A549 treated with ZK216348 at 1 μM for 4 hours (cell line): Measurements from ENCODE around the gene GDF7. TPM values are rescaled to one million over a fixed set of nuclear protein-coding genes. Genes with fewer than 3 reads are reported as not detected.

Experiments
- total RNA-seq: library from RNA; stranded (reverse); fragments of 200-300 nt; extraction: Qiagen RNA extraction; gene quantifications from 5 replicates; pipeline ENCODE4 v1.2.3, GENCODE V29; 2022; ENCODE audit warnings: low read depth

Gene GDF7
- total RNA-seq = 0.05 to 0.11 TPM (median 0.08 TPM) in 5 replicates

GRCh38 chr2:20666304-20667150, at the start of gene GDF7:
TSS of gene GDF7 (plus strand) at chr2:20667144. CDS start at chr2:20667240, 96 bp downstream.

GRCh38 chr2:20650877-20651730, 15.8 kb upstream of the GDF7 start, which contains the start of gene HS1BP3:
TSS of gene HS1BP3 (minus strand) at chr2:20651098. CDS start at chr2:20651063, 35 bp downstream.

Other genes starting within 250 kb of the GDF7 start
- gene RHOB, start 220.1 kb upstream of the GDF7 start, total RNA-seq = 170 to 364 TPM (median 318 TPM) in 5 replicates
- 33.4 to 51.4 TPM (median 44.3 TPM) in 5 replicates for gene HS1BP3, start 16.0 kb upstream of the GDF7 start, total RNA-seq
- gene LDAH, start 156.0 kb downstream of the GDF7 start, total RNA-seq = 16.9 to 24.1 TPM (median 18.0 TPM) in 5 replicates